H9 (cell line): ENCODE results near the gene C2orf92. TPM values are rescaled to one million over a fixed set of nuclear protein-coding genes. Genes with fewer than 3 reads are reported as not detected.
A peak's percentile ranks its signal among the peaks of the same experiment; 100 is the strongest.

Source experiments
- DNase-seq: peaks from one replicate; pipeline ENCODE4 v3.0.0-alpha.2; 2017
- H2AFZ ChIP-seq: one replicate; pipeline ENCODE4 v1.6.1; 2013; ENCODE audit warnings: mild to moderate bottlenecking, low read length, control low read depth, moderate library complexity
- H2AK5ac ChIP-seq: 2 replicates; pipeline ENCODE4 v1.6.1; 2013; ENCODE audit warnings: low read length, control low read depth, mixed read lengths; ENCODE audit not compliant: insufficient read length
- H2BK120ac ChIP-seq: one replicate; pipeline ENCODE4 v1.6.1; 2013; ENCODE audit warnings: low read depth, mild to moderate bottlenecking, low read length, control low read depth, inconsistent platforms; ENCODE audit not compliant: poor library complexity, severe bottlenecking
- H2BK12ac ChIP-seq: 2 replicates; pipeline ENCODE4 v1.6.1; 2013; ENCODE audit warnings: low read length, control low read depth, mixed read lengths, low read depth; ENCODE audit not compliant: insufficient read length
- H2BK15ac ChIP-seq: 2 replicates; pipeline ENCODE4 v1.6.1; 2013; ENCODE audit warnings: low read depth, low read length, control low read depth
- H2BK20ac ChIP-seq: one replicate; pipeline ENCODE4 v1.6.1; 2013; ENCODE audit warnings: low read depth, mild to moderate bottlenecking, low read length, control low read depth, inconsistent platforms; ENCODE audit not compliant: poor library complexity, severe bottlenecking
- H2BK5ac ChIP-seq: 2 replicates; pipeline ENCODE4 v1.6.1; 2013; ENCODE audit warnings: low read length, control low read depth, mixed read lengths; ENCODE audit not compliant: insufficient read length
- H3K14ac ChIP-seq: 2 replicates; pipeline ENCODE4 v1.6.1; 2013; ENCODE audit warnings: low read length, control low read depth; ENCODE audit not compliant: insufficient read depth
- H3K18ac ChIP-seq: 2 replicates; pipeline ENCODE4 v1.6.1; 2013; ENCODE audit warnings: low read depth, mild to moderate bottlenecking, mixed read lengths, low read length, control low read depth; ENCODE audit not compliant: insufficient read length
- H3K23ac ChIP-seq: 2 replicates; pipeline ENCODE4 v1.6.1; 2013; ENCODE audit warnings: low read length, control low read depth, mixed read lengths, low read depth; ENCODE audit not compliant: insufficient read length
- H3K23me2 ChIP-seq: 2 replicates; pipeline ENCODE4 v1.6.1; 2013; ENCODE audit warnings: low read depth, mild to moderate bottlenecking, mixed read lengths, low read length, control low read depth; ENCODE audit not compliant: insufficient read length, poor library complexity, severe bottlenecking
- H3K27ac ChIP-seq: 2 replicates; pipeline ENCODE4 v1.5.1; 2013; ENCODE audit warnings: low read length, control low read depth, mixed read lengths, low read depth; ENCODE audit not compliant: insufficient read length
- H3K27me3 ChIP-seq: 2 replicates; pipeline ENCODE4 v1.6.1; 2013; ENCODE audit warnings: low read length, control low read depth, inconsistent platforms; ENCODE audit not compliant: insufficient read depth
- H3K4ac ChIP-seq: 2 replicates; pipeline ENCODE4 v1.6.1; 2013; ENCODE audit warnings: low read depth, mild to moderate bottlenecking, control low read depth, inconsistent platforms, low read length, moderate library complexity
- H3K4me1 ChIP-seq: 2 replicates; pipeline ENCODE4 v1.6.1; 2013; ENCODE audit warnings: low read length, control low read depth, inconsistent platforms; ENCODE audit not compliant: insufficient read depth
- H3K4me2 ChIP-seq: 2 replicates; pipeline ENCODE4 v1.6.1; 2013; ENCODE audit warnings: low read length, control low read depth, mixed read lengths; ENCODE audit not compliant: insufficient read length, insufficient read depth
- H3K56ac ChIP-seq: 2 replicates; pipeline ENCODE4 v1.6.1; 2013; ENCODE audit warnings: low read depth, mild to moderate bottlenecking, mixed read lengths, low read length, control low read depth; ENCODE audit not compliant: insufficient read length
- H3K79me1 ChIP-seq: 2 replicates; pipeline ENCODE4 v1.6.1; 2013; ENCODE audit warnings: low read depth, mild to moderate bottlenecking, moderate library complexity, low read length, control low read depth, inconsistent platforms; ENCODE audit not compliant: insufficient read depth, poor library complexity, severe bottlenecking
- H3K79me2 ChIP-seq: 2 replicates; pipeline ENCODE4 v1.6.1; 2013; ENCODE audit warnings: low read length, control low read depth, inconsistent platforms; ENCODE audit not compliant: insufficient read depth
- H3K9ac ChIP-seq: 2 replicates; pipeline ENCODE4 v1.6.1; 2013; ENCODE audit warnings: low read length, control low read depth, mixed read lengths; ENCODE audit not compliant: insufficient read length; ENCODE audit errors: extremely low read depth
- H3K9me3 ChIP-seq: one replicate; pipeline ENCODE4 v1.6.1; 2013; ENCODE audit warnings: low read depth, low read length, inconsistent platforms; ENCODE audit not compliant: control insufficient read depth
- H3T11ph ChIP-seq: one replicate; pipeline ENCODE4 v1.6.1; 2013; ENCODE audit warnings: mild to moderate bottlenecking, low read length, control low read depth, inconsistent platforms
- H4K20me1 ChIP-seq: one replicate; pipeline ENCODE4 v1.6.1; 2013; ENCODE audit not compliant: control insufficient read depth, insufficient read length, insufficient read depth
- H4K5ac ChIP-seq: 2 replicates; pipeline ENCODE4 v1.6.1; 2013; ENCODE audit warnings: low read depth, mild to moderate bottlenecking, mixed read lengths, low read length, control low read depth; ENCODE audit not compliant: insufficient read length
- H4K8ac ChIP-seq: replicated peaks from 2 replicates; pipeline ENCODE4 v1.6.1; 2013; ENCODE audit warnings: low read length, control low read depth, mixed read lengths, low read depth; ENCODE audit not compliant: insufficient read length
- H4K91ac ChIP-seq: 2 replicates; pipeline ENCODE4 v1.6.1; 2013; ENCODE audit warnings: low read depth, mild to moderate bottlenecking, moderate library complexity, mixed read lengths, low read length, control low read depth; ENCODE audit not compliant: insufficient read length
- H3K27ac Mint-ChIP-seq, 3 experiments: 2 replicates in 2 of 3; 3 replicates in 1 of 3; pipeline ENCODE4 v1.8.0; 2020 to 2021; ENCODE audit warnings: mixed read lengths in 3 of 3, mild to moderate bottlenecking in 1 of 3, moderate library complexity in 1 of 3
- H3K27me3 Mint-ChIP-seq: 2 replicates; pipeline ENCODE4 v1.8.0; 2021; ENCODE audit warnings: low read depth, mild to moderate bottlenecking, moderate library complexity, mixed read lengths
- H3K36me3 Mint-ChIP-seq, 3 experiments: 2 replicates in 2 of 3; 3 replicates in 1 of 3; pipeline ENCODE4 v1.8.0; 2020 to 2021; ENCODE audit warnings: low read depth in 3 of 3, mixed read lengths in 3 of 3; ENCODE audit not compliant: insufficient read depth in 1 of 3
- H3K4me1 Mint-ChIP-seq, 2 experiments: 2 replicates each; pipeline ENCODE4 v1.8.0; 2020; ENCODE audit warnings: mixed read lengths in 2 of 2
- H3K4me3 Mint-ChIP-seq, 2 experiments: 2 replicates in 1 of 2; 3 replicates in 1 of 2; pipeline ENCODE4 v1.8.0; 2020 to 2021; ENCODE audit warnings: mild to moderate bottlenecking in 2 of 2, mixed read lengths in 2 of 2, moderate library complexity in 1 of 2
- H3K9me3 Mint-ChIP-seq, 2 experiments: 2 replicates in 1 of 2; 3 replicates in 1 of 2; pipeline ENCODE4 v1.8.0; 2020; ENCODE audit warnings: mild to moderate bottlenecking in 2 of 2, mixed read lengths in 2 of 2, moderate library complexity in 1 of 2
- CTCF ChIP-seq: fragments of 200-600 bp; sonication (generic); conservative IDR thresholded peaks from 3 replicates; pipeline ENCODE4 v1.8.0; 2021; ENCODE audit warnings: antibody characterized with exemption, mild to moderate bottlenecking
- WGBS: extraction: QIAGEN DNeasy Blood & Tissue Kit; methylation state at CpG from one replicate; pipeline ENCODE4 v1.1.7; 2013; ENCODE audit warnings: missing lambda C conversion rate, low lambda C conversion rate, mixed read lengths; ENCODE audit not compliant: insufficient read length; ENCODE audit errors: extremely low coverage; 5-methylcytosine and 5-hydroxymethylcytosine counted together
- total RNA-seq: library from RNA; stranded (reverse); gene quantifications from 2 replicates; pipeline ENCODE4 v1.2.1, GENCODE V29; 2021

The C2orf92 gene
- total RNA-seq, 1 experiment from 2014 or later, result 7.3 TPM

GRCh38 chr2:97697252-97698235 is 28.0 kb downstream of the C2orf92 start:
- Histone ChIP-seq H3K4ac (no peak overlapping the region), H4K91ac (no peak overlapping the region), H2BK5ac (no peak overlapping the region), H3K27me3 (no peaks in the 10 kb centered on the region), H4K8ac (no peak overlapping the region), H2BK120ac (no peak overlapping the region), H3K18ac (no peak overlapping the region), H2BK12ac (no peak overlapping the region), H4K5ac (no peak overlapping the region), H3K27ac (no peak overlapping the region), H3K79me2 (no peaks in the 10 kb centered on the region), H3T11ph (no peak overlapping the region), H3K23me2 (no peaks in the 10 kb centered on the region), H3K4me1 (no peaks in the 10 kb centered on the region), H3K23ac (no peak overlapping the region), H2AFZ (no peak overlapping the region), H2AK5ac (no peak overlapping the region), H3K56ac (no peak overlapping the region), H3K9me3 (no peaks in the 10 kb centered on the region), H2BK15ac (no peak overlapping the region), H3K9ac (no peak overlapping the region), H2BK20ac (no peak overlapping the region), H3K4me2 (no peak overlapping the region), H3K79me1 (no peaks in the 10 kb centered on the region), H4K20me1 (no peaks in the 10 kb centered on the region), H3K14ac (no peak overlapping the region)
- WGBS, result no CpG with 5 or more reads among the region's 14 CpGs
- peak; percentile 98 for TF ChIP-seq CTCF
- H3K27ac Mint-ChIP-seq, result no peak overlapping the region
- H3K9me3 Mint-ChIP-seq, result no peaks in the 10 kb centered on the region; a peak in 2 of 5 replicates
- H3K27me3 Mint-ChIP-seq, result peaks cover 6% of the 10 kb centered on the region
- no peak overlapping the region for H3K4me3 Mint-ChIP-seq
- peaks cover 11 to 16% of the 10 kb centered on the region in 2 experiments for H3K4me1 Mint-ChIP-seq
- peak; percentile 82 for DNase-seq
- H3K36me3 Mint-ChIP-seq, result no peaks in the 10 kb centered on the region
